K562 (cell line): ENCODE data around the gene RASL11A. TPM values are rescaled to one million over a fixed set of nuclear protein-coding genes. Genes with fewer than 3 reads are reported as not detected.

Source experiments
- ATAC-seq: fragments of 200-7000 bp; cut with Tn5 transposase; 3 replicates; pipeline ENCODE4 v1.9.1; 2020; ENCODE audit warnings: moderate library complexity
- BruUV-seq: library from RNA; stranded (reverse); fragments of 400-500 nt; replicated peaks from 2 replicates; lab custom pipeline; 2021; lab: Mats Ljungman, UMichigan
- CTCF ChIA-PET: fragments of 300-600 bp; formaldehyde crosslinking; extraction: SDS; loops from one replicate; lab custom pipeline; 2021; ENCODE audit warnings: low intra/inter-chr PET ratio; lab: Yijun Ruan, JAX
- POLR2A ChIA-PET: fragments of 300-600, 350-650 bp; sonication (Branson Sonifier 250); formaldehyde crosslinking; extraction: SDS; loops from one replicate; lab custom pipeline; 2021; ENCODE audit warnings: antibody characterized with exemption, inconsistent platforms; lab: Yijun Ruan, JAX
- DNase-seq, 4 experiments: peaks; one replicate each; pipeline versions ENCODE4 v3.0.0 to v3.0.0-alpha.2; 2011 to 2018; ENCODE audit warnings: low spot score in 3 of 4, mixed read lengths in 3 of 4; ENCODE audit errors: extremely low read depth in 1 of 4
- FAIRE-seq: peaks from 2 replicates; lab custom pipeline; 2011; peaks lifted over from hg19 to GRCh38; lab: Jason Lieb, UNC
- H2AFZ ChIP-seq: 2 replicates; pipeline ENCODE4 v1.6.0; 2011; ENCODE audit warnings: low read depth, low read length, control low read depth, inconsistent platforms
- H3K27ac ChIP-seq: fragments of 200-600 bp; 3 replicates; pipeline ENCODE4 v1.8.0; 2011; ENCODE audit warnings: low read depth, mild to moderate bottlenecking, control low read depth, inconsistent platforms, low read length, moderate library complexity, mixed read lengths; ENCODE audit errors: extremely low read depth
- H3K27me3 ChIP-seq, 2 experiments: fragments of 300-600 bp in 1 of 2; 2 replicates in 1 of 2; 3 replicates in 1 of 2; pipeline versions ENCODE4 v1.6.0 to v1.8.0; 2011; ENCODE audit warnings: inconsistent platforms in 2 of 2, low read length in 2 of 2, mild to moderate bottlenecking in 1 of 2, mixed read lengths in 1 of 2, moderate library complexity in 1 of 2; ENCODE audit not compliant: control insufficient read depth in 2 of 2, insufficient read depth in 2 of 2
- H3K36me3 ChIP-seq: fragments of 300-600 bp; 3 replicates; pipeline ENCODE4 v1.8.0; 2011; ENCODE audit warnings: mild to moderate bottlenecking, low read length, inconsistent platforms; ENCODE audit not compliant: control insufficient read depth, insufficient read depth
- H3K4me1 ChIP-seq, 2 experiments: fragments of 200-600 bp in 1 of 2; replicated peaks in 1 of 2; 2 replicates in 1 of 2; 3 replicates in 1 of 2; pipeline versions ENCODE4 v1.5.1 to v1.8.0; 2011; ENCODE audit warnings: inconsistent platforms in 2 of 2, low read length in 2 of 2, mild to moderate bottlenecking in 1 of 2, mixed read lengths in 1 of 2, moderate library complexity in 1 of 2; ENCODE audit not compliant: control insufficient read depth in 2 of 2, insufficient read depth in 2 of 2
- H3K4me2 ChIP-seq: 2 replicates; pipeline ENCODE4 v1.6.1; 2011; ENCODE audit warnings: low read length, control low read depth, inconsistent platforms, mixed read lengths; ENCODE audit not compliant: insufficient read depth
- H3K4me3 ChIP-seq: fragments of 200-600 bp; sonication (generic), shearing (Covaris generic); 2 replicates; pipeline ENCODE4 v1.5.1; 2016; ENCODE audit warnings: control low read depth, inconsistent platforms
- H3K79me2 ChIP-seq: fragments of 200-600 bp; 3 replicates; pipeline ENCODE4 v1.8.0; 2011; ENCODE audit warnings: low read length, inconsistent platforms; ENCODE audit not compliant: control insufficient read depth, insufficient read depth
- H3K9ac ChIP-seq, 2 experiments: 2 replicates each; pipeline versions ENCODE4 v1.6.0 to v1.6.1; 2011; ENCODE audit warnings: low read depth in 2 of 2, low read length in 2 of 2, control low read depth in 1 of 2, inconsistent platforms in 1 of 2, mild to moderate bottlenecking in 1 of 2, mixed read lengths in 1 of 2; ENCODE audit not compliant: insufficient read depth in 1 of 2
- H3K9me1 ChIP-seq: one replicate; pipeline ENCODE4 v1.6.0; 2011; ENCODE audit warnings: inconsistent platforms, mild to moderate bottlenecking, low read length, moderate library complexity; ENCODE audit not compliant: control insufficient read depth, insufficient read depth
- H3K9me3 ChIP-seq: replicated peaks from 2 replicates; pipeline ENCODE4 v1.5.1; 2011; ENCODE audit warnings: low read depth, low read length, inconsistent platforms; ENCODE audit not compliant: control insufficient read depth, insufficient read depth
- H4K20me1 ChIP-seq: replicated peaks from 2 replicates; pipeline ENCODE4 v1.6.1; 2011; ENCODE audit warnings: low read length, inconsistent platforms, mixed read lengths; ENCODE audit not compliant: control insufficient read depth, insufficient read depth
- EP400 ChIP-seq: fragments of 450-650 bp; IDR thresholded peaks from 2 replicates; pipeline ENCODE4 v1.6.1; 2017; ENCODE audit warnings: antibody characterized with exemption, mild to moderate bottlenecking, moderate library complexity
- ETV6 ChIP-seq, 3 experiments: fragments of 150-350 bp in 1 of 3; sonication (generic) in 1 of 3; formaldehyde crosslinking in 1 of 3; IDR thresholded peaks; 2 replicates each; pipeline versions ENCODE4 v1.6.1 to v1.8.0; 2014 to 2022; ENCODE audit warnings: borderline replicate concordance in 2 of 3, low read depth in 2 of 3, antibody characterized with exemption in 1 of 3, low read length in 1 of 3, mild to moderate bottlenecking in 1 of 3, missing genetic modification reagents in 1 of 3
- MEIS2 ChIP-seq: fragments of 450-650 bp; IDR thresholded peaks from 2 replicates; pipeline ENCODE4 v1.6.1; 2014; ENCODE audit warnings: mild to moderate bottlenecking; ENCODE audit not compliant: partially characterized antibody
- TAF7 ChIP-seq: fragments of 450-650 bp; IDR thresholded peaks from 2 replicates; pipeline ENCODE4 v1.6.1; 2016; ENCODE audit warnings: missing genetic modification characterization, missing compliant biosample characterization
- ZNF23 ChIP-seq: fragments of 250-450 bp; sonication (Bioruptor Pico); IDR thresholded peaks from 2 replicates; pipeline ENCODE4 v1.4.0; 2020; ENCODE audit warnings: mild to moderate bottlenecking
- WGBS: fragments of 100-300 bp; shearing (Covaris generic); methylation state at CpG from one replicate; pipeline ENCODE4 v1.1.6; 2016; ENCODE audit warnings: low coverage, mixed read lengths; ENCODE audit not compliant: insufficient coverage; ENCODE audit errors: missing lambda C conversion rate; 5-methylcytosine and 5-hydroxymethylcytosine counted together
- in situ Hi-C: fragments of 300-500 bp; cut with MboI; formaldehyde crosslinking; loops from 4 replicates; pipeline ENCODE4 v1.15.0; 2018; ENCODE audit warnings: inconsistent platforms, mixed read lengths
- intact Hi-C: fragments of 100-400 bp; cut with micrococcal nuclease; formaldehyde crosslinking; loops from 2 replicates; pipeline ENCODE4 v1.14.2; 2022
- polyA plus RNA-seq, 8 experiments: library from polyadenylated mRNA; depleted of rRNA in 4 of 8; stranded (reverse) in 5 of 8; unstranded in 3 of 8; fragments of >200 nt; fragmentation: Nextera tagmentation in 2 of 8; fragmentation: Illumina TruSeq in 1 of 8; extraction: Ambion mirVana in 2 of 8; extraction: Trizol in 1 of 8; gene quantifications; 2 replicates each; pipeline versions ENCODE4 v1.2.1 to v1.2.3, GENCODE V29; 2011 to 2014; ENCODE audit warnings: inconsistent platforms in 1 of 8, missing spikeins in 1 of 8
- total RNA-seq, 7 experiments: library from RNA; depleted of rRNA in 6 of 7; stranded (reverse); fragments of >200 nt in 6 of 7; fragmentation: Illumina TruSeq in 2 of 7; extraction: Trizol in 2 of 7; gene quantifications; 2 replicates each; pipeline versions ENCODE4 v1.2.1 to v1.2.3, GENCODE V29; 2011 to 2021; ENCODE audit warnings: low replicate concordance in 1 of 7
- TF ChIP-seq, protein P1 (sequence below): fragments of 250-450 bp; sonication (Bioruptor Pico); IDR thresholded peaks from 2 replicates; pipeline ENCODE4 v1.8.0; 2021; ENCODE audit warnings: borderline replicate concordance, mild to moderate bottlenecking, moderate library complexity; ENCODE audit not compliant: poor library complexity, severe bottlenecking

RASL11A gene
- total and polyA plus RNA-seq, 9 of the 15 experiments (the other 6 are each of a cell fraction or from before 2014, with no cell fraction given), result 0.11 to 2.2 (median 1.5) TPM; not detected in 1

DNA sequence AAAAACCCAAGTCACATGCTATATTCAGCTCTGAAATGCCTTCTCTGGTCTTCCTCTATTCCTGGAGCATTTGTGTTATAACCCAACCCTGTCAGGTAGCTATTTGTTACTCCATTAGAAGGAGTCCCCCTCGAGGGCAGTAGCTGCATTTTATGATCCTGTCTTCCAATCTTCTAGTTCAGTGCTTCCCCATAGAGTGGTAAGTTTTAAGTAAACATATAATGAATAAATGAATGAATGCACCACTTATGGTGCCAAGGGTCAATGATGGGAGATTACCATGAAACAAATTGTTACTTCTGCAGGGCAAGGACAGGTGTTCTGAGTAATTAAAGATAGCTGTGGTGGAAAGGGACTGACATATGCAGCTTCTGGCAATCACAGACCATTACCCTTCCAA, 4.0 kb downstream of the RASL11A start:
- ChIA-PET CTCF (no interaction called here), POLR2A (interaction anchor here (1.2 to 1.9 kb wide), 2 partner anchors 24 to 289 kb away, joined by 5 to 7 read pairs; partner anchors contain the start of gene RPL21)
- Histone ChIP-seq H3K4me2 (no peak overlapping the region), H3K4me1 (peaks cover 3 to 17% of the 10 kb centered on the region in 2 experiments; a peak in 3 of 5 replicates), H3K4me3 (no peak overlapping the region), H2AFZ (no peak overlapping the region), H4K20me1 (no peaks in the 10 kb centered on the region), H3K27me3 (peaks cover 3 to 9% of the 10 kb centered on the region in 2 experiments; a peak in 1 of 5 replicates), H3K9me3 (no peaks in the 10 kb centered on the region), H3K79me2 (no peaks in the 10 kb centered on the region), H3K9ac (no peak overlapping the region), H3K27ac (no peak overlapping the region), H3K9me1 (no peaks in the 10 kb centered on the region), H3K36me3 (no peaks in the 10 kb centered on the region)
- WGBS, result 0% methylated on average over 1 of the region's 1 CpG
- in situ Hi-C loops, result no loop called here
- BruUV-seq, result no TSS peak
- TF ChIP-seq ETV6 (IDR thresholded peaks at IDR 0.05; ENCODE audit: borderline replicate concordance in 1 of 2, low read depth in 2 of 2, low read length in 1 of 2) (no peak), ETV6 (CRISPR knock-in tag; IDR thresholded peaks at IDR 0.05; ENCODE audit: borderline replicate concordance) (no peak), ZNF23 (CRISPR knock-in tag) (no peak), EP400 (no peak), MEIS2 (no peak), TAF7 (tag) (no peak)
- TF ChIP-seq, protein P1, sequence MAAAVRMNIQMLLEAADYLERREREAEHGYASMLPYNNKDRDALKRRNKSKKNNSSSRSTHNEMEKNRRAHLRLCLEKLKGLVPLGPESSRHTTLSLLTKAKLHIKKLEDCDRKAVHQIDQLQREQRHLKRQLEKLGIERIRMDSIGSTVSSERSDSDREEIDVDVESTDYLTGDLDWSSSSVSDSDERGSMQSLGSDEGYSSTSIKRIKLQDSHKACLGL (CRISPR knock-in tag), result no peak
- FAIRE-seq (no peak), ATAC-seq (no peak), DNase-seq (no peak)
- intact Hi-C loops, result no loop called here
